A673 (cell line): ENCODE results near the gene NEK9.

ENCODE experiments used
- CTCF ChIP-seq: fragments of 300-800, 200-600 bp; sonication (generic); conservative IDR thresholded peaks from 2 replicates; pipeline ENCODE4 v1.5.1; 2017; ENCODE audit warnings: low read depth, mild to moderate bottlenecking, antibody characterized with exemption, low read length, moderate library complexity, mixed read lengths
- EZH2 ChIP-seq: fragments of 200-600 bp; sonication (generic); IDR thresholded peaks from 2 replicates; pipeline ENCODE4 v1.6.1; 2017; ENCODE audit warnings: borderline replicate concordance, low read depth, mild to moderate bottlenecking, mixed read lengths, antibody characterized with exemption, low read length; ENCODE audit not compliant: poor library complexity, severe bottlenecking

- no peak for TF ChIP-seq CTCF
- TF ChIP-seq EZH2, result no peak
Measured at GRCh38 chr14:75091251-75091650, 35.6 kb downstream of the NEK9 start.
